Measurements from ENCODE around the gene TMEM106C. TPM values are rescaled to one million over a fixed set of nuclear protein-coding genes. Genes with fewer than 3 reads are reported as not detected.
A peak's percentile ranks its signal among the peaks of the same experiment; 100 is the strongest.

TMEM106C gene
- total and polyA plus RNA-seq, 2 of the 13 experiments (the other 11 are each of a cell fraction or from before 2014, with no cell fraction given): 132 to 192 TPM

DNA sequence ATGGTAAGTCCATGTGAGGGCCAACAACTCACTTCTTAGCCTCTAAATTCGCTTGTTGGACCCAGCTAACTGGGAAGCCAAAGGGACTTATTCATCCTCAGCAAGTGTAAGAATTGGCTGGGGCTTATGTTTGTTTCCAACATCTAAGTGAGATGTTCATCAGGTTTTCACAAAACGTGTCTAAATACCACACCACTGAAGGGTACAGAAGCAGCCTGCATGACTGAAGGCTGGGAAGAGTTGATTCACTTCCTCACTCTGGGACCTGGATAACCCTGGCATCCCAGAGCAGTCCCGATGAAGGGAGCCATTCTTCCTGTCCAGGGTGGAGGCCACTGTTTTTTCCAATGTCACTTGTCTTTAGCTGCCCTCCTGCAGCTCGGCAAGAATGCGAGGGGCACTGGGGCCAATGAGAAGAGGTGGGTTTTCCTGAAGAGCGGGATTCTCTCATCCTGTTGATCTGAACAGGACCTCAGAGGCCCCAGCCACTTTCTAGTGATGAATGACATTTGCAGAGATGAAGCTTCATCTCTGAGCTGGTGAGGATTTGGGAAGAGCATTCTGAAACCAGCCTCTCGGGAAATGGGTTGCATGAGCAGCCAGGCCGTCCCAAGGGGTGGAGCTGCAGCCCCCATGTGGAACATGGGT, 53.1 kb downstream of the TMEM106C start:
- no TSS peak for BruUV-seq (replicated peaks)
- Histone ChIP-seq H2AFZ (ENCODE audit: low read length) (no peak overlapping the region), H3K9me3 (ENCODE audit: low read length) (no peaks in the 10 kb centered on the region), H3K36me3 (replicated peaks in 1 of 2; ENCODE audit: control insufficient read depth in 1 of 2, insufficient read depth in 2 of 2, low read length in 2 of 2) (no peaks in the 10 kb centered on the region), H3K4me2 (ENCODE audit: low read depth, low read length) (peak overlapping the region; percentile 67), H3K9ac (ENCODE audit: insufficient read depth, low read depth, low read length) (no peak overlapping the region), H3K27me3 (ENCODE audit: control insufficient read depth in 1 of 2, insufficient read depth in 2 of 2, low read length in 2 of 2) (no peaks in the 10 kb centered on the region), H4K20me1 (ENCODE audit: insufficient read depth, low read length) (no peaks in the 10 kb centered on the region), H3K4me3 (replicated peaks in 1 of 3; ENCODE audit: insufficient read depth in 1 of 3, low read depth in 2 of 3, low read length in 3 of 3) (0 out of 6 replicates have a peak overlapping the region, but pooled peaks of 1 of the 3 experiments have one; percentile 43), H3K27ac (ENCODE audit: extremely low read length, insufficient read depth, low read length) (no peak overlapping the region), H3K79me2 (ENCODE audit: insufficient read depth, low read length) (no peaks in the 10 kb centered on the region), H3K4me1 (ENCODE audit: insufficient read depth, low read length) (peaks cover 36% of the 10 kb centered on the region)
- DNase-seq (ENCODE audit: low spot score): no peak
- FAIRE-seq: no peak
- ChIA-PET CTCF (ENCODE audit: low intra/inter-chr PET ratio, low total read pairs) (no interaction called here), POLR2A (interaction anchor here (0.9 kb wide), 1 partner anchor 141 kb away, joined by 3 read pairs; the partner anchor contains the start of gene ASB8)
- peak; percentile 55 for ATAC-seq
- 19% methylated on average over 6 of the region's 8 CpGs for WGBS (ENCODE audit: low lambda C conversion rate)
- in situ Hi-C loops (cut with HindIII; ENCODE audit: extremely low pct_ligation_motif_present, low pct_unique_long_range_greater_than_20kb): no loop called here
- intact Hi-C loops (cut with micrococcal nuclease; ENCODE audit: unreplicated experiment): no loop called here
- TF ChIP-seq TOPORS (CRISPR knock-in tag; IDR thresholded peaks at IDR 0.05) (no peak), BRCA1 (CRISPR knock-in tag; IDR thresholded peaks at IDR 0.05) (no peak), ZNF816 (CRISPR knock-in tag; IDR thresholded peaks at IDR 0.05; ENCODE audit: borderline replicate concordance) (no peak), ZNF350 (CRISPR knock-in tag; IDR thresholded peaks at IDR 0.05; ENCODE audit: borderline replicate concordance, low read depth) (no peak), MAFF (IDR thresholded peaks at IDR 0.05; ENCODE audit: low read depth, low read length) (no peak), SMARCC2 (IDR thresholded peaks at IDR 0.05) (no peak), ZNF550 (CRISPR knock-in tag; IDR thresholded peaks at IDR 0.05; ENCODE audit: borderline replicate concordance) (no peak)
- TF ChIP-seq, protein P1, sequence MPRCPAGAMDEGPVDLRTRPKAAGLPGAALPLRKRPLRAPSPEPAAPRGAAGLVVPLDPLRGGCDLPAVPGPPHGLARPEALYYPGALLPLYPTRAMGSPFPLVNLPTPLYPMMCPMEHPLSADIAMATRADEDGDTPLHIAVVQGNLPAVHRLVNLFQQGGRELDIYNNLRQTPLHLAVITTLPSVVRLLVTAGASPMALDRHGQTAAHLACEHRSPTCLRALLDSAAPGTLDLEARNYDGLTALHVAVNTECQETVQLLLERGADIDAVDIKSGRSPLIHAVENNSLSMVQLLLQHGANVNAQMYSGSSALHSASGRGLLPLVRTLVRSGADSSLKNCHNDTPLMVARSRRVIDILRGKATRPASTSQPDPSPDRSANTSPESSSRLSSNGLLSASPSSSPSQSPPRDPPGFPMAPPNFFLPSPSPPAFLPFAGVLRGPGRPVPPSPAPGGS (CRISPR knock-in tag; IDR thresholded peaks at IDR 0.05): no peak
- TF ChIP-seq, protein P2, sequence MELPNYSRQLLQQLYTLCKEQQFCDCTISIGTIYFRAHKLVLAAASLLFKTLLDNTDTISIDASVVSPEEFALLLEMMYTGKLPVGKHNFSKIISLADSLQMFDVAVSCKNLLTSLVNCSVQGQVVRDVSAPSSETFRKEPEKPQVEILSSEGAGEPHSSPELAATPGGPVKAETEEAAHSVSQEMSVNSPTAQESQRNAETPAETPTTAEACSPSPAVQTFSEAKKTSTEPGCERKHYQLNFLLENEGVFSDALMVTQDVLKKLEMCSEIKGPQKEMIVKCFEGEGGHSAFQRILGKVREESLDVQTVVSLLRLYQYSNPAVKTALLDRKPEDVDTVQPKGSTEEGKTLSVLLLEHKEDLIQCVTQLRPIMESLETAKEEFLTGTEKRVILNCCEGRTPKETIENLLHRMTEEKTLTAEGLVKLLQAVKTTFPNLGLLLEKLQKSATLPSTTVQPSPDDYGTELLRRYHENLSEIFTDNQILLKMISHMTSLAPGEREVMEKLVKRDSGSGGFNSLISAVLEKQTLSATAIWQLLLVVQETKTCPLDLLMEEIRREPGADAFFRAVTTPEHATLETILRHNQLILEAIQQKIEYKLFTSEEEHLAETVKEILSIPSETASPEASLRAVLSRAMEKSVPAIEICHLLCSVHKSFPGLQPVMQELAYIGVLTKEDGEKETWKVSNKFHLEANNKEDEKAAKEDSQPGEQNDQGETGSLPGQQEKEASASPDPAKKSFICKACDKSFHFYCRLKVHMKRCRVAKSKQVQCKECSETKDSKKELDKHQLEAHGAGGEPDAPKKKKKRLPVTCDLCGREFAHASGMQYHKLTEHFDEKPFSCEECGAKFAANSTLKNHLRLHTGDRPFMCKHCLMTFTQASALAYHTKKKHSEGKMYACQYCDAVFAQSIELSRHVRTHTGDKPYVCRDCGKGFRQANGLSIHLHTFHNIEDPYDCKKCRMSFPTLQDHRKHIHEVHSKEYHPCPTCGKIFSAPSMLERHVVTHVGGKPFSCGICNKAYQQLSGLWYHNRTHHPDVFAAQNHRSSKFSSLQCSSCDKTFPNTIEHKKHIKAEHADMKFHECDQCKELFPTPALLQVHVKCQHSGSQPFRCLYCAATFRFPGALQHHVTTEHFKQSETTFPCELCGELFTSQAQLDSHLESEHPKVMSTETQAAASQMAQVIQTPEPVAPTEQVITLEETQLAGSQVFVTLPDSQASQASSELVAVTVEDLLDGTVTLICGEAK (IDR thresholded peaks at IDR 0.05): no peak
- TF ChIP-seq, protein P2 (CRISPR knock-in tag; IDR thresholded peaks at IDR 0.05): no peak

Data from HepG2 (cell line).